GM10847 (cell line): ENCODE results near the gene PDHX.

Experiments used
- POLR2A ChIP-seq: IDR thresholded peaks from 2 replicates; pipeline ENCODE4 v1.6.1; 2011; ENCODE audit not compliant: insufficient read length; ENCODE audit errors: extremely low read depth

Gene PDHX

DNA sequence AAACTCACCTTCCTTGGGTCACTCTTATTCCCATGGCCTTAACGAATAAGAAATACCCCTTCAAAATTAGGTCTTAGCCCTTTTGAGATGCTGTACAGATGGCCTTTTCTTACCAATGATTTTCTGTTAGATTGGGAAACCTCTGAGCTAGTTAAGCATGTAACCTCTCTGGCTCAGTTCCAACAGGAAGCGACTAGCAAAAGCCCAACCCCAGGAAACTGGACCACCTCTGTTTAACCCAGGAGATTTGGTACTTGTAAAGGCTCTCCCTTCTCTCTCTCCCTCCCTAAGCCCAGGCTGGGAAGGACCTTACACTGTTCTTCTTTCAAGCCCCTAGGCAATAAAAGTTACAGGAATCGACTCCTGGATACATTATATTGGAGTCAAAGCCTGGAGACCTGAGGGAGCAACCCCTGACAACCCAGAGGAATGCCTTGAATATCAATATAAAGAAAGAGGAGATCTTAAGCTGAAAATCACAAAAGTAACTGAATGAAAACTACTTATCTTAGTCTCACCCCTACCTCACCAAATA, 11.9 kb upstream of the PDHX start:
- TF ChIP-seq POLR2A, result no peak

DNA sequence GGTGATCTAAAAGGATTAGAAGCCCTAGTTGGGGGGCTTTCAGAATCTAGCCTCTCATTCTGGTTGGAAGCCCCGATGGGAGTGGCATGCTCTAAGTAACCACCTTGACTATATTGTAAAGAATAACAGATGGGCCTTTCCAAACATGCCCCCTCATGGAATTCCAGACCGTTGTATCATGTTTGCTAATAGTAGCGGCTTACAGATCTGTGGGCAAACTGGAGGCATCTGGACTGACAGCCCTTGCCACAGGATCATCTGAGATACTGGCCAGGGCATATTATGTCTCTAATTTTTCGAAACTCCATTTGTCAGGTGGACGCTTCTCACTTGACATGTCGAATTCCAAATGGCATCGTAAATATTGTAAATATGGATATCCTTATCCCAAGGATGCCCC, 10.8 kb upstream of the PDHX start:
- TF ChIP-seq POLR2A, result no peak

DNA sequence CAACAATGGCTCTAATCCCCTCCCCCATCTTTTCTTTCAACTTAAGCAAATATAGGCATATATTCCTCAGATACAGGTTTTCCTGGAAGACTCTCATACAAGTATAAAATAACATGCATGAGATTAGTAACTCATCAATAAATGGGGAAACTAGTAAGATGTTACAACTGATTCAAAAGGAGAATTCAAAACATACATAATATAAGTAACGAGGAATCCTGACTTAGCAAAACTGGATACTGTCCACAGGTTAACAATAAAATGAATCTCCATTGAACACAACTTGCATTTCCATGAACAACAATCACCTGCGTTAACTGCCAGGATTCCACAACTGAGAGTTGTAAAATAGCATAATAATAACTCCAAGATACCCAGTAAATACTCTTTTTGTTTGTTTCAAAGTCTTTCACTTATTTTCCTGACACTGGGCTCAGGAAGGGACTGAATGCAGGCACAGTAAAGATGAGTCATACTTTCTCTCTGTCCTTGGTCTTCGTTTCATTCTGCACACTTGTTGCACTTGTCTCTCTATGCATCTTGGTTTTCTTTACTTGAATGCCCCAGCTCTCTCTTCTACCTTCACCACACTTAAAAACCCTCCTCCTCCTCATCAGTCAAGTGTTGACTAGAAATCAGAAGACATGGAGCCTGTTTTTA, 8.4 kb upstream of the PDHX start:
- TF ChIP-seq POLR2A, result no peak

DNA sequence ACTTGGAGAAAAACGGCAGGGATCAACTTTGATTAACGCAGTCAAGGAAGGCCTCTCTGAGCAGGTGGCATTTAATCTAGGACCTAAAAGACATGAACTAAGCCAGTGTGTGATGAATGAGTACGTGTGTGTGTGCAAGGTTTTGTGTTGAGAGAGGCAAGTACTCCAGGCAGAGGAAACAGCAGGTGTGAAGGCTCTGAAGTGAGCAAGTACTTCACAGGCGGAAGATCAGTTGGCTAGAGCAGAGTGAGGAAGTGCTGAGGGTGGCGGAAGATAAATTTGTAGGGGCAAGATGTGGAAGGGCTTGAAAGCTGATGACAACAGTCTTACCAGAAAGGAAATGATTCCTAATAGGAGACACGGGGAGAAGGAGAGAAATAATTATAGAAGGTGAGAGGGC, 7.0 kb upstream of the PDHX start:
- TF ChIP-seq POLR2A, result no peak

DNA sequence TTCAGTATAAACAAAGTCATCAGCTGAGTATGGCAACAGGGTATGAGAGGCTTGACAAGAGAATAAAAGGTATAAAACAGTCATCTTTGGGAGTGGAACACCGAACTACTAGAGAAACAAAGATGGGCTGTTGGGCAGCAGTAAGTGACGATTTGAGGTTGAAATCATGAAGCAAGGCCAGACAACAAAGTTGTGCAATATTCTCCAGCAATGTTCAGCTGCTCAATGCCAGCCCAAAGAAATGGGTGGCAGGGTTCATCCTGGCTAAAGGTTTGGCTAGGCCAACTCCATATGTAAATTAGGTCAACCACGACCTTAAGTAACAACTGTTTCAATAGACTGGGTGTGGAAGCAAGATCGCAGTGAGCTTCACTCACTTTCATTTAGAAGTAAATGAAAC, 6.5 kb upstream of the PDHX start:
- no peak for TF ChIP-seq POLR2A

DNA sequence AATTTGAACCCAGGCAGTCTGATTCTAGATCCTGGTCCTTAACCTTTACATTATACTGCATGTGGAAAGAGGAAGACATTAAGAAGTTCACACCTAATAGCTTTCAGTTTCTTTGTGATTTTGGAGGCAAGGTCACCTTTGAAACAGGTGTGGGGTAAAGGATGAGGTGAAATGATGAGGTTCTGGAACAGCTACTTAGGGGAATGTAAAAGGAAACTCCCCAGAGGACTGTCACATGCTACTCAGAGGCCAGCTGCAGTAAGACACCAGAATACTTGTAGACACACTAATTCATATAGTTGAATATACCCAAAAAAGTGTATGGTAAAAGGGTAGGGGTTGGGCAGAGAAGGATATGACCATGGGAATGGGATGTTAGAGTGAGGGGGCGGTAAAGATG, 5.6 kb upstream of the PDHX start:
- TF ChIP-seq POLR2A, result no peak

DNA sequence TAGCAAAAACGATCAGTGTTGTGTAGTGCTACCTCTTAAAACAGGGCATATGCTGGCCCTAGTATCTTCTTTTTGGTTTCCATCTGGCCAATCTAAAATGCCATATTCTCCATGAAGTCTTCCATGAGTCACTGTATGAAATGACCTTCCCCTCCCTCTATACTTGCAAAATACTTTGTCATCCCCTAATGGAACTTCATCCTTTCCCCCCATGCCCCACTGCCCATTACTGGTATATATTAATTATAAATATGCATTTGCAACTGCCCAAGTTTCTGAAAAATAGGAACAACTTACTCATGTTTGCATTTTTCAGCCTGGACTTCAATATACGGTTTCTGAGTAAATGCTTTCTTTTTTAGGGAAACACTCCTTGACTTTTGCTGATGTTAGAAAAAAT, 4.7 kb upstream of the PDHX start:
- TF ChIP-seq POLR2A, result no peak

DNA sequence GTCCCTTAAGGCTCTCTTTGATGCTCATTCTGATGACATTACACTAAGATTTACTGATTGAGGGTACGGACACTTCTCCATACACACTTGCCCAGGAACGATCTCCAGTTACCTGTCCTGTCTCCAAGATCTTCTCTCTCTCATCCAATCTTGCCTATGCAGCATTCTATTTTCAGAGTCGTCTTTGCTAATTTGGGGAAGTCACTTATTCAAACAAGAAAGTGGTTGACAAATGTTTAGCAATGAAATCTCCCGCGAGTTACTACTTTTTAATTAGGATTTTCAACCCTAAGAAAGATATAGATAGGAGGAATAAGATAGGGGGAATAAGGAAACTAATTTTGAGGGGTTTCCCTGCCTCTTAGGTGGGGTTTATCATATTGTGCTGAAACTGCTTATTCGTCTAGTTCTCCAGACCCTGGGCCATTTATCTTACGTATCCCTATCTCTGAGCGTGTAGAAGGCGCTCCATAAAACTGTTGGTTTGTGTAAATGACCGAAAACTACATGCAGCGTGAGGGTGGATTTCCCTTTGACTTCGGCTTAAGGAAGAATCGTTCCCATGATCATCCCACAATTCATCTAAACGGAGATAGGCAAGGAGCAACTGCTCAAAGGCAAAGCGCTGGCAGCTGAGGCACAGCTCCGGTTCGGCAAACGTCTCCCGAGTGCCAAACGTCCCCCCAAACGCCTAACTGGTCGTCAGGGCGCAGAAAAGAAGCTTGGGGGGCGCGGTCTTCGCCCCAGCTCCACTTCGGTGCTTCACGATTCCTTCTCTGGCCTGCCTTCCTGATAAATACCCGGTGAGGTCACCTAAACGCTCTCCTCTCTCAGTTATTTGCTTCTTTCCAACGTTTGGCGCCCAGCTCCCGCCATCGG, 1.0 kb upstream of the PDHX start:
- no peak for TF ChIP-seq POLR2A

DNA sequence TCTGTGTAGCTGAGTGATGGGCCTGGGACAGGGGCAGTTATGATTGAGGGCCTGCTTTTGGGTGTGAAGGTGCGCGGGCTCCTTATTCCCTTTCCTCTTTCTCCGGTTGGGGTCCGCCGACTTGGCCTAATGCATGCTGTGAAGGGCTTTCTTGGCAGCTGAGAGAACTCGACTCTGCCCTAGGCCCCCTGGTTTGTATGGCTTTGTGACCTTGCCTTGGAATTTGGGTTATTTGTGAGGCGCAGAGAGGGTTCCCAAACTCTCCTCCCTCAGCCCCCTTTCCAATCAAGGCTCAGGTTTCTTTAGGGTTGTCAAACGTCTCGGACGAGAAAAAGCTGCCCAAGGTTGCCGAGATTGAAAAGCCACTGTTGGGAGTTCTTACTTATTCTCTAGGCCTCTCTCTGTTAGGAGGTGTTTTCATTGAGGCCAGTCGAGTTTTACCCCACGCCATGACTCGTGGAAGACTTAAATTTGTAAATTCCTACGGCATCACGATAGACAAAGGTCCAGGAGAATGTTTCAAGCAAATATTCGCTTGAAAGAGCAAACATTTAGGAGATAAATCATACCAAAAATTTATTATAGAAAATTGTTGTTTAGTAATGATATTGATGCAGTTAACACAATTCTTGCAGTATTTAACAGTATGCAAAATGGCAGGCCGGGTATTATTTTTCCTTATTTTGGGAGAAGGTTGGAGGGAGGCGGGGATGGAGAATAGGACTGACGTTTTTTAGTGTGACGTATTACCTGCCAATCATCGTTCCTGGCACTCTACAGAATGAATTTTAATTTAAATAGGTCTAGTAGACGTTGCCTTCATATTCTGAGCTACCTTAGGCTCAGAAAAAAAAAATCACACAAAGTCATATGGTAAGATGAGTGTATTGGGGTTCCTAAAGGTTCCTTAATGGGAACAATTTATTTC, 689 bp downstream of the PDHX start:
- TF ChIP-seq POLR2A, result no peak

DNA sequence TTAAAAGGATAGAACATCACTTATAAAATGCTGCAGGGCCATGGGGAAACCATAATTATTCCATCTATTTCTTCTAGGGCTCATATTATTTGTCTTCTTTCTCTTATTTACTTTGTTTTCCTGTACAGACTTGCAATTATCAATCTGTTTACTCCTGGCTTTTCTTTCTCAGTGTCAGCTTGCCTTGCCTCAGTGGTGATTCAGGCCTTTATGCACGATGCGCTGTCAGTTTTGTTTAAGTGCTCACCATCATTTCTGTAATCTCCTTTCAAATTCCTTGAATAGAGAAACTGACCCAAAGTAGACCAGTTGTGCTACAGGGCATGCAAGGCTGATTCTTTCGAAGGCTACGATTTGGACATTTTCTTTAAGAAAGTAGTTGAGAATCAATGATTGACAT, 4.7 kb downstream of the PDHX start:
- TF ChIP-seq POLR2A, result no peak

DNA sequence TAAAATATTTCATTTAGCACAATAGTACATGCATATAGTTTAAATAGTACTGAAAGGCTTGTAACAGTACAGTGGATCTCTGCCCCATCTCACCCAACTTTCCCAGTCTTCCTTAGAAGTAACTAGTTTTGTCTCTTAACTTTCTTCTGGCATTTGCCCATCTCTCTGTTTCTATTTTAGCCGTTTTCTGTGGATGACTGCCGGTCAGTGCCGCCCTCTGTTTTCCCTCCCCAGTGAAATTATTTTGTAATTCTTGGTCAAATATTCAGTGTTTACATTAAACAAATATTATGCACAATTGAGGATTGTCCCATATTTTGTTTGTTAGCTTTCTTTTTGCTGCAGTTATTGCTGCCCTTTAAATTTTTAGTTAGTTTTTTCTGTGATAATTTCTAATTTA, 8.3 kb downstream of the PDHX start:
- TF ChIP-seq POLR2A, result no peak

DNA sequence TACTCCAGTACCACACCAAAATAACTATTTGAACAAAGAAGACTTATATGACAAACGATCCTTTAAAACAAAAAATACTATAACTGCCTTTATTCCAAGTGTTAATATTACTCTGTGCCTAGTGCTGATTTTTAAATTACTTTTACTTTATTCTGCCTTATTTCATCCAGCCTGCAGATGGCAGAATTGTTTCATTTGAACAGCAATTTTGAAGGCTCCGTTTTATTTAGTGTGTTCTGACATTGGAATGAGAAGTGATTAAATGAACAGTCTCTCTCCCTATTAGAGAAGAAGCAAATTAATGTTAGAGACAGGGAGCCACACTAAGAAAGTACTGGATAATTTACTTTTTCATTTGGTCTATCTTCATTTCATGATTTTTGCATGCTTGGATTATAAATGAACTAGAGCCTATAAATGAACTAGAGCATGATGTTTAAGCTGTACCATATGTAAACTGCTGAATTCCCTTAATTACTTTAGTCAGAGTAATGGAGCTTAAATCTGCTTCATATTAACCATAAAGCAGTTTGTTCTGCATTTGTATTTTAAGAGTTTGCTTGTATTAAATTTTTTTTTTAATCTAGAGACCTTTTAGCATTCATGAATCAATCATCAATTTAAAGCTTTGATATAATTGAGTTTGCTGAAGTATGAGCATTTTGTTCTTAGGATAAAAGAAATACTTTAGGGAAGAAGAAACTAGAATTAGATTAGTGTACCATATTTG, 9.8 kb downstream of the PDHX start:
- no peak for TF ChIP-seq POLR2A

DNA sequence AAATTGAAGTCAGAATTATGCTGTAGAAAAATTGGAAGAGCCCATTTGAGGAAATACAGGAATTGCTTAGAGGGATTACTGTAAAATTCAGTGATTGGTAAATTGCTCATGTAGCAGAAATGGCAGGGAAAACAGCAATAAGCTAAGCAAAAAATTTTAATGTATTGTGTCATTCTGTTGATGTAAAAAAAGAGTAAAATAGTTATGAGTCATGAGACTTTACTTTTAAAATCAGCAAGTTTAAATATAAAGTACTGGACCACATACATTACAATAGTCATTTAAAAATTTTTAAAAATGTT, 10.4 kb downstream of the PDHX start:
- no peak for TF ChIP-seq POLR2A

DNA sequence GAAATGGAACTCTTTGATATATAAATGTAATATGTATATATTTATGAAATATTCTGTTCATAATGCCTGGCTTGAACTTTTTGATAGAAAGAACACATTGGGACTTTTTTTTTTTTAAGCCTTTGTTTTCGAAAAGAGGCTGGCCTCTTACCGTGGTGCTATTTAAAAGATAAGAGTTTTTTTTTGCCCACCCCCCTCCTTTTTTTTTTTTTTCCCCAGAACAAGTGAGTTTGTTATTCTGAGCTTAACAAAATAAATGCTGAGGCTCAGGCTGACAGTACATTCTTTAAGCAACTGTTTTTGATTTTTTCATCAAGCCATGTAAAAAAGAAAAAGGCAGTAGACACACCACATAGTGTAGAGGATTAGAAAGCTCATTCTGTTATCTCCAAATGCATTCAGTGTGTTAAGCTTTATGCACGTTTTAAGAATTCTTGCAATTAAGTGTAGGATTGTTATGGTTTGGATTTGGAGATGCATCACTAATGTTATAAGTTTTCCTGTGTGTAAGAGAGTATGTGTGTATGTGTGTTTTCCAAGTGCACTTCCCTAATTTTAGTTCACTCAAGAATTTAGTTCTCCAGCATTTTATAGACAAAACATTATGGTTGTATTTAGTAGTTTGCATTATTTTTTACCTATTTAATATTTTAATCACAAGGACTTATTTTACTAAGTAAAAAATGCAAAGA, 12.0 kb downstream of the PDHX start:
- no peak for TF ChIP-seq POLR2A

DNA sequence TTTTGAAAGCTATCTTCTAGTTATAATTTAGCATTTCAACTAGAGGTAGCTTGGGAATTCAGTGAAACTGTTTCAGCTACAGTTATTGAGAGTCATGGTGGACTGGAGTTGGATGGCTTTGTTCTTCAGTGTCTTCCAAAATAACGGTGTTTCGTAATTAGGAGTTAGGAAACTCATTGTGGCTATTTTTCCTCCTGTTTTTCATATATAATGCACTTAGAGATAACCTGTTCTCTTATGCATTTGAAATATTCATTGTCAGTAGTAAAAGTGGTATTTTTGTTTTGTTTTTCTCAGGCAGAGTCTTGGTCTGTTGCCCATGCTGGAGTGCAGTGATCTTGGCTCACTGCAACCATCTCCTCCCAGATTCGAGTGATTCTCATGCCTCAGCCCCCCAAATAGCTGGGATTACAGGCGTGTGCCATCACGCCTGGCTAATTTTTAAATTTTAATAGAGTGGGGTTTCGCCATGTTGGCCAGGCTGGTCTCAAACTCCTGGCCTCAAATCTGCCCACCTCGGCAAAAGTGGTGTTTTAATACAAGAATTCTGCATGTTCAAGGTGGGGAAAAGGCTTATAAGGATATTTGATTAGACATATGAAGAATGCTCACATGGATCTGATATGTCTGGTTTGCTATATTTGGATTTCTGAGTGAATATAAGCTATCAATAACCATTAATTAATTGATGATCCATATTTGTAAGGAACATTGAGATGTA, 12.7 kb downstream of the PDHX start:
- no peak for TF ChIP-seq POLR2A
